K562 (cell line): ENCODE data around the gene ARHGAP25. TPM values are rescaled to one million over a fixed set of nuclear protein-coding genes. Genes with fewer than 3 reads are reported as not detected.

Experiments used
- ATAC-seq: fragments of 200-7000 bp; cut with Tn5 transposase; 3 replicates; pipeline ENCODE4 v1.9.1; 2020; ENCODE audit warnings: moderate library complexity
- BruUV-seq: library from RNA; stranded (reverse); fragments of 400-500 nt; replicated peaks from 2 replicates; lab custom pipeline; 2021; lab: Mats Ljungman, UMichigan
- CTCF ChIA-PET: fragments of 300-600 bp; formaldehyde crosslinking; extraction: SDS; loops from one replicate; lab custom pipeline; 2021; ENCODE audit warnings: low intra/inter-chr PET ratio; lab: Yijun Ruan, JAX
- POLR2A ChIA-PET: fragments of 300-600, 350-650 bp; sonication (Branson Sonifier 250); formaldehyde crosslinking; extraction: SDS; loops from one replicate; lab custom pipeline; 2021; ENCODE audit warnings: antibody characterized with exemption, inconsistent platforms; lab: Yijun Ruan, JAX
- DNase-seq, 4 experiments: peaks; one replicate each; pipeline versions ENCODE4 v3.0.0 to v3.0.0-alpha.2; 2011 to 2018; ENCODE audit warnings: low spot score in 3 of 4, mixed read lengths in 3 of 4; ENCODE audit errors: extremely low read depth in 1 of 4
- FAIRE-seq: peaks from 2 replicates; lab custom pipeline; 2011; peaks lifted over from hg19 to GRCh38; lab: Jason Lieb, UNC
- H2AFZ ChIP-seq: 2 replicates; pipeline ENCODE4 v1.6.0; 2011; ENCODE audit warnings: low read depth, low read length, control low read depth, inconsistent platforms
- H3K27ac ChIP-seq: fragments of 200-600 bp; 3 replicates; pipeline ENCODE4 v1.8.0; 2011; ENCODE audit warnings: low read depth, mild to moderate bottlenecking, control low read depth, inconsistent platforms, low read length, moderate library complexity, mixed read lengths; ENCODE audit errors: extremely low read depth
- H3K27me3 ChIP-seq, 2 experiments: fragments of 300-600 bp in 1 of 2; 2 replicates in 1 of 2; 3 replicates in 1 of 2; pipeline versions ENCODE4 v1.6.0 to v1.8.0; 2011; ENCODE audit warnings: inconsistent platforms in 2 of 2, low read length in 2 of 2, mild to moderate bottlenecking in 1 of 2, mixed read lengths in 1 of 2, moderate library complexity in 1 of 2; ENCODE audit not compliant: control insufficient read depth in 2 of 2, insufficient read depth in 2 of 2
- H3K36me3 ChIP-seq: fragments of 300-600 bp; 3 replicates; pipeline ENCODE4 v1.8.0; 2011; ENCODE audit warnings: mild to moderate bottlenecking, low read length, inconsistent platforms; ENCODE audit not compliant: control insufficient read depth, insufficient read depth
- H3K4me1 ChIP-seq, 2 experiments: fragments of 200-600 bp in 1 of 2; replicated peaks in 1 of 2; 2 replicates in 1 of 2; 3 replicates in 1 of 2; pipeline versions ENCODE4 v1.5.1 to v1.8.0; 2011; ENCODE audit warnings: inconsistent platforms in 2 of 2, low read length in 2 of 2, mild to moderate bottlenecking in 1 of 2, mixed read lengths in 1 of 2, moderate library complexity in 1 of 2; ENCODE audit not compliant: control insufficient read depth in 2 of 2, insufficient read depth in 2 of 2
- H3K4me2 ChIP-seq: 2 replicates; pipeline ENCODE4 v1.6.1; 2011; ENCODE audit warnings: low read length, control low read depth, inconsistent platforms, mixed read lengths; ENCODE audit not compliant: insufficient read depth
- H3K4me3 ChIP-seq: fragments of 200-600 bp; sonication (generic), shearing (Covaris generic); 2 replicates; pipeline ENCODE4 v1.5.1; 2016; ENCODE audit warnings: control low read depth, inconsistent platforms
- H3K79me2 ChIP-seq: fragments of 200-600 bp; 3 replicates; pipeline ENCODE4 v1.8.0; 2011; ENCODE audit warnings: low read length, inconsistent platforms; ENCODE audit not compliant: control insufficient read depth, insufficient read depth
- H3K9ac ChIP-seq, 2 experiments: 2 replicates each; pipeline versions ENCODE4 v1.6.0 to v1.6.1; 2011; ENCODE audit warnings: low read depth in 2 of 2, low read length in 2 of 2, control low read depth in 1 of 2, inconsistent platforms in 1 of 2, mild to moderate bottlenecking in 1 of 2, mixed read lengths in 1 of 2; ENCODE audit not compliant: insufficient read depth in 1 of 2
- H3K9me1 ChIP-seq: one replicate; pipeline ENCODE4 v1.6.0; 2011; ENCODE audit warnings: inconsistent platforms, mild to moderate bottlenecking, low read length, moderate library complexity; ENCODE audit not compliant: control insufficient read depth, insufficient read depth
- H3K9me3 ChIP-seq: replicated peaks from 2 replicates; pipeline ENCODE4 v1.5.1; 2011; ENCODE audit warnings: low read depth, low read length, inconsistent platforms; ENCODE audit not compliant: control insufficient read depth, insufficient read depth
- H4K20me1 ChIP-seq: replicated peaks from 2 replicates; pipeline ENCODE4 v1.6.1; 2011; ENCODE audit warnings: low read length, inconsistent platforms, mixed read lengths; ENCODE audit not compliant: control insufficient read depth, insufficient read depth
- CREM ChIP-seq: IDR thresholded peaks from 2 replicates; pipeline ENCODE4 v1.6.1; 2014; ENCODE audit warnings: antibody characterized with exemption, low read depth
- CTBP1 ChIP-seq: fragments of 450-650 bp; IDR thresholded peaks from 2 replicates; pipeline ENCODE4 v1.6.1; 2016; ENCODE audit warnings: borderline replicate concordance
- ELF1 ChIP-seq: fragments of 200-800 bp; sonication (Bioruptor generic); IDR thresholded peaks from 2 replicates; pipeline ENCODE4 v1.6.1; 2016; ENCODE audit warnings: missing genetic modification characterization, missing compliant biosample characterization
- EP300 ChIP-seq: IDR thresholded peaks from 2 replicates; pipeline ENCODE4 v1.6.1; 2012; ENCODE audit warnings: low read length, improper control_type of control experiment
- NR2C2 ChIP-seq, 2 experiments: fragments of 200-800 bp in 1 of 2; sonication (Bioruptor generic) in 1 of 2; sonication (generic) in 1 of 2; formaldehyde crosslinking in 1 of 2; IDR thresholded peaks; 2 replicates each; pipeline versions ENCODE4 v1.6.1 to v1.8.0; 2016 to 2022; ENCODE audit warnings: mild to moderate bottlenecking in 1 of 2, missing compliant biosample characterization in 1 of 2, missing genetic modification characterization in 1 of 2, missing genetic modification reagents in 1 of 2
- PHF8 ChIP-seq: fragments of 200-600 bp; sonication (generic); IDR thresholded peaks from 2 replicates; pipeline ENCODE4 v1.6.1; 2012; ENCODE audit warnings: mixed run types, mild to moderate bottlenecking, inconsistent platforms, low read length, moderate library complexity, borderline replicate concordance
- TEAD4 ChIP-seq, 2 experiments: sonication (generic) in 1 of 2; formaldehyde crosslinking in 1 of 2; IDR thresholded peaks; 2 replicates each; pipeline versions ENCODE4 v1.6.1 to v1.8.0; 2012 to 2022; ENCODE audit warnings: borderline replicate concordance in 1 of 2, inconsistent platforms in 1 of 2, low read length in 1 of 2, mild to moderate bottlenecking in 1 of 2, missing genetic modification reagents in 1 of 2
- TFAP4 ChIP-seq: sonication (generic); formaldehyde crosslinking; IDR thresholded peaks from 2 replicates; pipeline ENCODE4 v1.8.0; 2022; ENCODE audit warnings: missing genetic modification reagents, mild to moderate bottlenecking, moderate library complexity, borderline replicate concordance
- ZNF24 ChIP-seq: fragments of 450-650 bp; IDR thresholded peaks from 2 replicates; pipeline ENCODE4 v1.6.1; 2016
- ZNF444 ChIP-seq: fragments of 250-450 bp; sonication (Bioruptor Pico); IDR thresholded peaks from 2 replicates; pipeline ENCODE4 v1.4.0; 2020; ENCODE audit warnings: mild to moderate bottlenecking, moderate library complexity
- ZZZ3 ChIP-seq: fragments of 450-650 bp; IDR thresholded peaks from 2 replicates; pipeline ENCODE4 v1.6.1; 2016; ENCODE audit warnings: antibody characterized with exemption, mild to moderate bottlenecking, moderate library complexity
- WGBS: fragments of 100-300 bp; shearing (Covaris generic); methylation state at CpG from one replicate; pipeline ENCODE4 v1.1.6; 2016; ENCODE audit warnings: low coverage, mixed read lengths; ENCODE audit not compliant: insufficient coverage; ENCODE audit errors: missing lambda C conversion rate; 5-methylcytosine and 5-hydroxymethylcytosine counted together
- in situ Hi-C: fragments of 300-500 bp; cut with MboI; formaldehyde crosslinking; loops from 4 replicates; pipeline ENCODE4 v1.15.0; 2018; ENCODE audit warnings: inconsistent platforms, mixed read lengths
- intact Hi-C: fragments of 100-400 bp; cut with micrococcal nuclease; formaldehyde crosslinking; loops from 2 replicates; pipeline ENCODE4 v1.14.2; 2022
- polyA plus RNA-seq, 8 experiments: library from polyadenylated mRNA; depleted of rRNA in 4 of 8; stranded (reverse) in 5 of 8; unstranded in 3 of 8; fragments of >200 nt; fragmentation: Nextera tagmentation in 2 of 8; fragmentation: Illumina TruSeq in 1 of 8; extraction: Ambion mirVana in 2 of 8; extraction: Trizol in 1 of 8; gene quantifications; 2 replicates each; pipeline versions ENCODE4 v1.2.1 to v1.2.3, GENCODE V29; 2011 to 2014; ENCODE audit warnings: inconsistent platforms in 1 of 8, missing spikeins in 1 of 8
- total RNA-seq, 7 experiments: library from RNA; depleted of rRNA in 6 of 7; stranded (reverse); fragments of >200 nt in 6 of 7; fragmentation: Illumina TruSeq in 2 of 7; extraction: Trizol in 2 of 7; gene quantifications; 2 replicates each; pipeline versions ENCODE4 v1.2.1 to v1.2.3, GENCODE V29; 2011 to 2021; ENCODE audit warnings: low replicate concordance in 1 of 7
- TF ChIP-seq, protein P1 (sequence below), 2 experiments: fragments of 450-650 bp; formaldehyde crosslinking in 1 of 2; IDR thresholded peaks; 2 replicates each; pipeline versions ENCODE4 v1.4.0 to v1.6.1; 2014 to 2020; ENCODE audit warnings: mild to moderate bottlenecking in 2 of 2, borderline replicate concordance in 1 of 2, low read depth in 1 of 2

ARHGAP25 gene
- total and polyA plus RNA-seq, 9 of the 15 experiments (the other 6 are each of a cell fraction or from before 2014, with no cell fraction given): 4.9 to 14.8 (median 10.7) TPM

GRCh38 chr2:68721482-68722101 lies 13.0 kb upstream of the ARHGAP25 start:
- H3K4me1 ChIP-seq: peaks cover 0 to 9% of the 10 kb centered on the region in 2 experiments; a peak in 4 of 5 replicates
- H3K27me3 ChIP-seq: no peaks in the 10 kb centered on the region
- no peaks in the 10 kb centered on the region for H4K20me1 ChIP-seq
- intact Hi-C loops: no loop called here
- FAIRE-seq (peak; percentile 72), DNase-seq (peak in 1 of 4 experiments; percentile 33), ATAC-seq (peak; percentile 53)
- no peaks in the 10 kb centered on the region for H3K36me3 ChIP-seq
- H3K9me3 ChIP-seq: no peaks in the 10 kb centered on the region
- H3K4me2 ChIP-seq: no peak overlapping the region; the same call in 1 of the 2 replicates
- H3K27ac ChIP-seq: no peak overlapping the region
- ChIA-PET CTCF (no interaction called here), POLR2A (interaction anchor here (0.7 to 2.3 kb wide), 2 partner anchors 12 to 253 kb away, joined by 3 to 7 read pairs; no protein-coding TSS in a partner anchor)
- in situ Hi-C loops: no loop called here
- no TSS peak for BruUV-seq
- H3K4me3 ChIP-seq: no peak overlapping the region
- 7% methylated on average over 8 of the region's 8 CpGs for WGBS
- no peaks in the 10 kb centered on the region for H3K79me2 ChIP-seq
- peak overlapping the region in 1 of 2 experiments; percentile 70; a peak in 1 of 4 replicates for H3K9ac ChIP-seq
- H3K9me1 ChIP-seq: no peaks in the 10 kb centered on the region
- peak overlapping the region; percentile 38; the same call in 1 of the 2 replicates for H2AFZ ChIP-seq
- no peak for TF ChIP-seq NR2C2 (CRISPR knock-in tag; IDR thresholded peaks at IDR 0.05)
- TF ChIP-seq NR2C2 (tag; IDR thresholded peaks at IDR 0.05): peak; percentile 49; the same call in 1 of the 2 replicates
- TF ChIP-seq CREM: 0 out of 2 replicates have a peak, but pooled peaks have one; percentile 5
- TF ChIP-seq, protein P1, sequence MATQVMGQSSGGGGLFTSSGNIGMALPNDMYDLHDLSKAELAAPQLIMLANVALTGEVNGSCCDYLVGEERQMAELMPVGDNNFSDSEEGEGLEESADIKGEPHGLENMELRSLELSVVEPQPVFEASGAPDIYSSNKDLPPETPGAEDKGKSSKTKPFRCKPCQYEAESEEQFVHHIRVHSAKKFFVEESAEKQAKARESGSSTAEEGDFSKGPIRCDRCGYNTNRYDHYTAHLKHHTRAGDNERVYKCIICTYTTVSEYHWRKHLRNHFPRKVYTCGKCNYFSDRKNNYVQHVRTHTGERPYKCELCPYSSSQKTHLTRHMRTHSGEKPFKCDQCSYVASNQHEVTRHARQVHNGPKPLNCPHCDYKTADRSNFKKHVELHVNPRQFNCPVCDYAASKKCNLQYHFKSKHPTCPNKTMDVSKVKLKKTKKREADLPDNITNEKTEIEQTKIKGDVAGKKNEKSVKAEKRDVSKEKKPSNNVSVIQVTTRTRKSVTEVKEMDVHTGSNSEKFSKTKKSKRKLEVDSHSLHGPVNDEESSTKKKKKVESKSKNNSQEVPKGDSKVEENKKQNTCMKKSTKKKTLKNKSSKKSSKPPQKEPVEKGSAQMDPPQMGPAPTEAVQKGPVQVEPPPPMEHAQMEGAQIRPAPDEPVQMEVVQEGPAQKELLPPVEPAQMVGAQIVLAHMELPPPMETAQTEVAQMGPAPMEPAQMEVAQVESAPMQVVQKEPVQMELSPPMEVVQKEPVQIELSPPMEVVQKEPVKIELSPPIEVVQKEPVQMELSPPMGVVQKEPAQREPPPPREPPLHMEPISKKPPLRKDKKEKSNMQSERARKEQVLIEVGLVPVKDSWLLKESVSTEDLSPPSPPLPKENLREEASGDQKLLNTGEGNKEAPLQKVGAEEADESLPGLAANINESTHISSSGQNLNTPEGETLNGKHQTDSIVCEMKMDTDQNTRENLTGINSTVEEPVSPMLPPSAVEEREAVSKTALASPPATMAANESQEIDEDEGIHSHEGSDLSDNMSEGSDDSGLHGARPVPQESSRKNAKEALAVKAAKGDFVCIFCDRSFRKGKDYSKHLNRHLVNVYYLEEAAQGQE (IDR thresholded peaks at IDR 0.05; ENCODE audit: borderline replicate concordance): peak; percentile 72
- TF ChIP-seq, protein P1 (CRISPR knock-in tag; IDR thresholded peaks at IDR 0.05; ENCODE audit: low read depth): no peak
- 0 out of 2 replicates have a peak, but pooled peaks have one; percentile 20 for TF ChIP-seq EP300
- TF ChIP-seq TEAD4 (IDR thresholded peaks at IDR 0.05; ENCODE audit: low read length): no peak
- no peak for TF ChIP-seq TEAD4 (CRISPR knock-in tag; IDR thresholded peaks at IDR 0.05; ENCODE audit: borderline replicate concordance)
- no peak for TF ChIP-seq ZNF444 (CRISPR knock-in tag)
- TF ChIP-seq ZZZ3: no peak
- no peak for TF ChIP-seq ZNF24
- TF ChIP-seq TFAP4 (CRISPR knock-in tag): 0 out of 2 replicates have a peak, but pooled peaks have one; percentile 12
- TF ChIP-seq PHF8: no peak
- TF ChIP-seq CTBP1: peak; percentile 76; the same call in 1 of the 2 replicates
- 0 out of 2 replicates have a peak, but pooled peaks have one; percentile 23 for TF ChIP-seq ELF1
